Upper lobe of left lung (tissue), 6 donors: Measurements from ENCODE around the gene PARN. TPM values are rescaled to one million over a fixed set of nuclear protein-coding genes. Genes with fewer than 3 reads are reported as not detected.
"Not testable (repeated sequence)": the region's sequence is repeated elsewhere in the genome, so short reads cannot be mapped to it uniquely, and the experiment has no call there.

Source experiments
- ATAC-seq, 2 donors: fragments of 200-7000 bp; cut with Tn5 transposase; one replicate each; pipeline ENCODE4 v1.9.1; 2022; ENCODE audit warnings: mild to moderate bottlenecking in 2 of 2, moderate library complexity in 2 of 2; ENCODE audit not compliant: low FRiP score in 2 of 2
- DNase-seq, 2 donors: peaks; one replicate each; pipeline ENCODE4 v3.0.0-alpha.2; 2019 to 2020
- H3K27ac ChIP-seq, 4 donors: fragments of 200-600 bp; sonication (generic); one replicate each; pipeline ENCODE4 v1.5.1; 2016 to 2019
- H3K27me3 ChIP-seq, 4 donors: fragments of 200-600 bp; sonication (generic); one replicate each; pipeline ENCODE4 v1.5.1; 2017 to 2019
- H3K36me3 ChIP-seq, 4 donors: fragments of 200-600 bp; sonication (generic); one replicate each; pipeline ENCODE4 v1.5.1; 2016 to 2019
- H3K4me1 ChIP-seq, 4 donors: fragments of 200-600 bp; sonication (generic); one replicate each; pipeline ENCODE4 v1.5.1; 2018 to 2019
- H3K4me3 ChIP-seq, 4 donors: fragments of 200-600 bp; sonication (generic); one replicate each; pipeline ENCODE4 v1.5.1; 2017 to 2019; ENCODE audit warnings: mild to moderate bottlenecking in 2 of 4, moderate library complexity in 1 of 4
- H3K9me3 ChIP-seq, 4 donors: fragments of 200-600 bp; sonication (generic); one replicate each; pipeline ENCODE4 v1.5.1; 2018 to 2019
- EP300 ChIP-seq, 4 donors: sonication (generic); formaldehyde crosslinking; IDR thresholded peaks; one replicate each; pipeline ENCODE4 v1.5.1; 2017; ENCODE audit warnings: antibody characterized with exemption in 4 of 4, control low read depth in 2 of 4
- POLR2A ChIP-seq, 4 donors: fragments of 450-650 bp; IDR thresholded peaks; one replicate each; pipeline ENCODE4 v1.5.1; 2016 to 2017; ENCODE audit warnings: antibody characterized with exemption in 4 of 4, mild to moderate bottlenecking in 2 of 4
- POLR2AphosphoS5 ChIP-seq, 2 donors: sonication (generic); formaldehyde crosslinking; IDR thresholded peaks; one replicate each; pipeline ENCODE4 v1.5.1; 2017; ENCODE audit warnings: antibody characterized with exemption in 2 of 2
- WGBS, 2 donors: methylation state at CpG; one replicate each; pipeline ENCODE4 v1.1.5; 2017 to 2018; 5-methylcytosine and 5-hydroxymethylcytosine counted together
- total RNA-seq, 6 donors: library from RNA; depleted of rRNA in 4 of 6; stranded (reverse); fragments of >200 nt in 4 of 6; gene quantifications; one replicate each; pipeline versions ENCODE4 v1.1.0 to v1.2.1, GENCODE V29; 2016 to 2021
- TF ChIP-seq, protein P1 (sequence below), 6 experiments: fragments of 450-650 bp in 4 of 6; fragments of 200-600 bp in 2 of 6; sonication (generic) in 2 of 6; IDR thresholded peaks; one replicate each; pipeline ENCODE4 v1.5.1; 2016 to 2019; ENCODE audit warnings: antibody characterized with exemption in 6 of 6
- donor health status: DM: no; HTN: no; CAD: no; lungs with moderate emphysema.
- donor health status: DM: no; HTN: yes; CAD: no; lungs with severe emphysema.

PARN gene
- total RNA-seq, 6 donors from 2014 or later: 25.6 to 133 (median 37.3) TPM

DNA sequence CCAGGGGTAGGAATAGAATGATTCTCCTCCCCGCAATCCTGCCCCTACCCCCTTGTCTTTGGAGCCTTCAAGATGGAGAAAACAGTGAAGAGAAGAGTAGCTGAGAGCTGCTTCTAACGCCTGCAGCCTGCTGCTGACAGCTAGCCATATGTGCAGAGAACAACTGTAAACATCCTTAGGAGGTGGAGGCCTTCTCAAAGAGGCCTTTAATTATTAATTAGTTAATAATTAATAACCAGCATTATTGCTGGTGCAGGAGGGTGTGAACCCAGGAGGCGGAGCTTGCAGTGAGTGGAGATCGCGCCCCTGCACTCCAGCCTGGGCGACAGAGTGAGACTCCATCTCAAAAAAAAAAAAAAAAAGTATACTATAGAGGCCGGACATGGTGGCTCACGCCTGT lies 11.1 kb upstream of the PARN start:
- DNase-seq: no peak
- no peak for TF ChIP-seq POLR2A (IDR thresholded peaks at IDR 0.05)
- TF ChIP-seq, protein P1, sequence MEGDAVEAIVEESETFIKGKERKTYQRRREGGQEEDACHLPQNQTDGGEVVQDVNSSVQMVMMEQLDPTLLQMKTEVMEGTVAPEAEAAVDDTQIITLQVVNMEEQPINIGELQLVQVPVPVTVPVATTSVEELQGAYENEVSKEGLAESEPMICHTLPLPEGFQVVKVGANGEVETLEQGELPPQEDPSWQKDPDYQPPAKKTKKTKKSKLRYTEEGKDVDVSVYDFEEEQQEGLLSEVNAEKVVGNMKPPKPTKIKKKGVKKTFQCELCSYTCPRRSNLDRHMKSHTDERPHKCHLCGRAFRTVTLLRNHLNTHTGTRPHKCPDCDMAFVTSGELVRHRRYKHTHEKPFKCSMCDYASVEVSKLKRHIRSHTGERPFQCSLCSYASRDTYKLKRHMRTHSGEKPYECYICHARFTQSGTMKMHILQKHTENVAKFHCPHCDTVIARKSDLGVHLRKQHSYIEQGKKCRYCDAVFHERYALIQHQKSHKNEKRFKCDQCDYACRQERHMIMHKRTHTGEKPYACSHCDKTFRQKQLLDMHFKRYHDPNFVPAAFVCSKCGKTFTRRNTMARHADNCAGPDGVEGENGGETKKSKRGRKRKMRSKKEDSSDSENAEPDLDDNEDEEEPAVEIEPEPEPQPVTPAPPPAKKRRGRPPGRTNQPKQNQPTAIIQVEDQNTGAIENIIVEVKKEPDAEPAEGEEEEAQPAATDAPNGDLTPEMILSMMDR (IDR thresholded peaks at IDR 0.05): no peak
- no peak for TF ChIP-seq POLR2AphosphoS5 (IDR thresholded peaks at IDR 0.05)
- TF ChIP-seq EP300 (IDR thresholded peaks at IDR 0.05): no peak
- no peak for ATAC-seq
- Histone ChIP-seq H3K9me3 (no peaks in the 10 kb centered on the region), H3K36me3 (peaks cover 20 to 61% (median 26%) of the 10 kb centered on the region in 4 donors), H3K27me3 (no peaks in the 10 kb centered on the region), H3K4me1 (peaks cover 11 to 61% (median 33%) of the 10 kb centered on the region in 4 donors), H3K4me3 (no peak overlapping the region), H3K27ac (no peak overlapping the region)
- 84 to 87% methylated on average over 8 of the region's 8 CpGs for WGBS, 2 donors

DNA sequence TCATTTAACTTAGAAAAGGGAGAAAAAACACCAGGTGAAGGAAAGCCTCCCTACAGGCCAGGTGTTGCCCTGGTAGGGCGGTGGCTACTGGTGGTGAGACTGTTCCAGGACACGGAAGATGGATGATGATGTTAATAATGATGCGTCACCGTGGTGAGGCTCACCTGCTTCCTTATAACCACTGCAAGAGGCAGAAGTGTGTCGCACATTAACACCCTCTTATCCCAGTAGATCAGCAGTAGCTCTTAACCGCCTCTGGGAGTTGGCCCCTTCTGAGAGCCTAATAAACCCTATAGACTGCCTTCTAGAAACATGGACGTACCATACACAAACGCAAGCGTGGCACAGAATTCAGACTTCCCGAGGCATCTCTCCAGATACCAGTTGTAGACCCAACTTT lies 10.5 kb upstream of the PARN start:
- H3K27me3 ChIP-seq: no peaks in the 10 kb centered on the region
- TF ChIP-seq POLR2A (IDR thresholded peaks at IDR 0.05): no peak
- no peak for TF ChIP-seq EP300 (IDR thresholded peaks at IDR 0.05)
- TF ChIP-seq, protein P1 (IDR thresholded peaks at IDR 0.05): no peak
- TF ChIP-seq POLR2AphosphoS5 (IDR thresholded peaks at IDR 0.05): no peak
- H3K4me3 ChIP-seq: no peak overlapping the region
- DNase-seq: no peak
- peaks cover 18 to 68% (median 39%) of the 10 kb centered on the region in 4 donors for H3K4me1 ChIP-seq
- WGBS, 2 donors: 87 to 94% methylated on average over 10 of the region's 10 CpGs
- ATAC-seq: peak in 1 of 2 donors; percentile 28
- no peak overlapping the region for H3K27ac ChIP-seq
- H3K36me3 ChIP-seq: peaks cover 13 to 55% (median 19%) of the 10 kb centered on the region in 4 donors
- H3K9me3 ChIP-seq: no peaks in the 10 kb centered on the region

DNA sequence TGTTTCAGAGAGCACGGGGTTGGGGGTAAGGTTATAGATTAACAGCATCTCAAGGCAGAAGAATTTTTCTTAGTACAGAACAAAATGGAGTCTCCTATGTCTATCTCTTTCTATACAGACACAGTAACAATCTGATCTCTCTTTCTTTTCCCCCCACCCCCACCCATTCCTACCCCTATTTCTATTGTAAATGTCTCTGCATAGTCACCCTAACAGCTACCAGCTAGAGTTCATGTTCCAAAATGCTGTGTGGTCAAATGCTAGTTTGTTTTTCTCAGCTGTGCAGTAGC lies 6.8 kb upstream of the PARN start:
- not testable (repeated sequence) for H3K4me3 ChIP-seq, H3K27me3 ChIP-seq, DNase-seq, H3K9me3 ChIP-seq, ATAC-seq
- Histone ChIP-seq H3K4me1 (peaks cover 37 to 78% (median 49%) of the 10 kb centered on the region in 4 donors), H3K27ac (peak overlapping the region in 3 of 4 donors; percentile 67 to 98 (median 79)), H3K36me3 (peaks cover 0 to 40% (median 7%) of the 10 kb centered on the region in 4 donors)
- WGBS, 2 donors: 64 to 75% methylated on average over 1 of the region's 1 CpG

DNA sequence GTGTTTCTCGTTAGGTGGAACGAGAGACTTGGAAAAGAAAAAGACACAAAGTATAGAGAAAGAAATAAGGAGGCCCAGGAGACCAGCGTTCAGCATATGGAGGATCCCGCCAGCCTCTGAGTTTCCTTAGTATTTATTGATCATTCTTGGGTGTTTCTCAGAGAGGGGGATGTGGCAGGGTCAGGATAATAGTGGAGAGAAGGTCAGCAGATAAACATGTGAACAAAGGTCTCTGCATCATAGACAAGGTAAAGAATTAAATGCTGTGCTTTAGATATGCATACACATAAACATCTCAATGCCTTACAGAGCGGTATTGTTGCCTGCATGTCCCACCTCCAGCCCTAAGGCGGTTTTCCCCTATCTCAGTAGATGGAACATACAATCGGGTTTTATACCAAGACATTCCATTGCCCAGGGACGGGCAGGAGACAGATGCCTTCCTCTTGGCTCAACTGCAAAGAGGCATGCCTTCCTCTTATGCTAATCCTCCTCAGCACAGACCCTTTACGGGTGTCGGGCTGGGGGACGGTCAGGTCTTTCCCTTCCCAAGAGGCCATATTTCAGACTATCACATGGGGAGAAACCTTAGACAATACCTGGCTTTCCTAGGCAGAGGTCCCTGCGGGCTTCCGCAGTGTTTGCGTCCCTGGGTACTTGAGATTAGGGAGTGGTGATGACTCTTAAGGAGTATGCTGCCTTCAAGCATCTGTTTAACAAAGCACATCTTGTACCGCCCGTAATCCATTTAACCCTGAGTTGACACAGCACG lies 6.3 kb upstream of the PARN start:
- Histone ChIP-seq H3K27ac (peak overlapping the region; percentile 79 to 98 (median 96)), H3K36me3 (peaks cover 0 to 38% (median 7%) of the 10 kb centered on the region in 4 donors), H3K4me1 (peaks cover 43 to 79% (median 52%) of the 10 kb centered on the region in 4 donors)
- 61 to 66% methylated on average over 11 to 17 of the region's 17 CpGs for WGBS, 2 donors
- H3K27me3 ChIP-seq, ATAC-seq, H3K4me3 ChIP-seq, H3K9me3 ChIP-seq: not testable (repeated sequence)
- DNase-seq: peak in 1 of 2 donors; percentile 71
- peak in 2 of 4 donors; percentile 89 to 90 for TF ChIP-seq EP300 (IDR thresholded peaks at IDR 0.05)
- peak; percentile 42 to 47 for TF ChIP-seq POLR2AphosphoS5 (IDR thresholded peaks at IDR 0.05)
- TF ChIP-seq POLR2A (IDR thresholded peaks at IDR 0.05): peak in 1 of 4 donors; percentile 38

DNA sequence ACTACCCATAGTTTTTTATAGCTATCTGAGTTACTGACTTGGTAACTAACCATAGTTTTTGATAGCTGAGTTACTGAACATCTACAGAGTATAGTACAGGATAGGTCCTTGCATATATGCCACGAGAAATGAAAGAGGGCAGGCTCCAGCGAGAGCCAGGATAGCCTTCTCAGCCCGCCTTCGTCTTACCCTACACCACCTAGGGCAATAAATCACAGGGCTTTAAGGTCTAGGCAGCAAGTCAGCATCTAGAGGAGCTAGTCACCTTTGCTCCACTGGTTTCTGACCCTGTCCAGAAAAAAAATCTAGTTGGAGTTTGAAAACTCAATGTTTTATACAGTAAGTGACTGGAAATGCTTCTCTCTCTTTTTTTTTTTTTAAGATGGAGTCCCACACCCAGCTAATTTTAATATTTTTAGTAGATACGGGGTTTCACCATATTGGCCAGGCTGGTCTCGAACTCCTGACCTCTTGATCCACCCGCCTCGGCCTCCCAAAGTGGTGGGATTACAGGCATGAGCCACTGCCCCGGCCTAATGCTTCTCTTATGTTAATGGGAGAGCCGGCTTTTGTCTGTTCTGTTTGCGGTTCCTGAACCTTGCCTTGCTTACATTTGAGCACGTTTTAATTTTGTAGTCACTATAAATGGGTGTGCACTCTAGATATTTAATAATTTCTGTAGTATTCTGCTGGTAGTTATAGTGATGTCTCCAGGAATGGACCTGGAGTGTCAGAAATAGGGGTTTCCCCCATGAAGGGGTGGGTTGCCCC lies 5.5 kb upstream of the PARN start:
- H3K4me3 ChIP-seq: no peak overlapping the region
- 83 to 84% methylated on average over 12 of the region's 12 CpGs for WGBS, 2 donors
- ATAC-seq (no peak), DNase-seq (no peak)
- peaks cover 0 to 30% (median 7%) of the 10 kb centered on the region in 4 donors for H3K36me3 ChIP-seq
- peak overlapping the region; percentile 79 to 98 (median 96) for H3K27ac ChIP-seq
- H3K4me1 ChIP-seq: peaks cover 47 to 85% (median 57%) of the 10 kb centered on the region in 4 donors
- no peaks in the 10 kb centered on the region for H3K9me3 ChIP-seq
- no peak for TF ChIP-seq POLR2A (IDR thresholded peaks at IDR 0.05)
- no peak for TF ChIP-seq POLR2AphosphoS5 (IDR thresholded peaks at IDR 0.05)
- no peak for TF ChIP-seq EP300 (IDR thresholded peaks at IDR 0.05)
- TF ChIP-seq, protein P1 (IDR thresholded peaks at IDR 0.05): no peak
- H3K27me3 ChIP-seq: no peaks in the 10 kb centered on the region
